Heart right ventricle (tissue), 16 donors: ENCODE results near the gene TCF4. TPM values are rescaled to one million over a fixed set of nuclear protein-coding genes. Genes with fewer than 3 reads are reported as not detected.
A peak's percentile ranks its signal among the peaks of the same experiment; 100 is the strongest.

Experiments
- ATAC-seq, 8 donors: fragments of 200-7000 bp; cut with Tn5 transposase; one replicate each; pipeline ENCODE4 v1.9.1; 2020; ENCODE audit warnings: mild to moderate bottlenecking in 8 of 8, moderate library complexity in 8 of 8, moderate number of reproducible peaks in 1 of 8
- DNase-seq, 2 donors: peaks; one replicate each; pipeline ENCODE4 v3.0.0-alpha.2; 2020
- H3K27ac ChIP-seq, 10 donors: fragments of 200-600 bp; sonication (generic) in 2 of 10; one replicate each; pipeline versions ENCODE4 v1.5.0 to v1.8.0; 2020 to 2022; ENCODE audit warnings: mild to moderate bottlenecking in 3 of 10
- H3K27me3 ChIP-seq, 7 donors: fragments of 200-600 bp; one replicate each; pipeline ENCODE4 v1.8.0; 2021 to 2022; ENCODE audit warnings: mild to moderate bottlenecking in 2 of 7
- H3K36me3 ChIP-seq, 9 donors: fragments of 200-600 bp; sonication (generic) in 1 of 9; one replicate each; pipeline versions ENCODE4 v1.5.0 to v1.8.0; 2020 to 2022; ENCODE audit warnings: mild to moderate bottlenecking in 2 of 9
- H3K4me1 ChIP-seq, 9 donors: fragments of 200-600 bp; sonication (generic) in 1 of 9; one replicate each; pipeline versions ENCODE4 v1.5.0 to v1.8.0; 2020 to 2022; ENCODE audit warnings: mild to moderate bottlenecking in 4 of 9
- H3K4me3 ChIP-seq, 10 donors: fragments of 200-600 bp; sonication (generic) in 2 of 10; one replicate each; pipeline versions ENCODE4 v1.5.0 to v1.8.0; 2020 to 2022; ENCODE audit warnings: mild to moderate bottlenecking in 7 of 10, moderate library complexity in 2 of 10
- H3K9me3 ChIP-seq, 11 donors: fragments of 200-600 bp in 10 of 11; sonication (generic) in 2 of 11; one replicate each; pipeline versions ENCODE4 v1.5.0 to v1.8.0; 2013 to 2022; ENCODE audit warnings: mild to moderate bottlenecking in 2 of 11, control low read depth in 1 of 11, moderate library complexity in 1 of 11
- CTCF ChIP-seq, 9 donors: fragments of 200-600 bp; sonication (generic) in 2 of 9; IDR thresholded peaks; one replicate each; pipeline versions ENCODE4 v1.5.0 to v1.8.0; 2021 to 2022; ENCODE audit warnings: antibody characterized with exemption in 9 of 9, mild to moderate bottlenecking in 5 of 9, moderate library complexity in 1 of 9
- WGBS, 2 donors: extraction: QIAGEN DNeasy Blood & Tissue Kit; methylation state at CpG; one replicate each; pipeline ENCODE4 v1.1.7; 2013; ENCODE audit warnings: inconsistent platforms in 1 of 2; 5-methylcytosine and 5-hydroxymethylcytosine counted together
- intact Hi-C, 10 donors: fragments of 100-400 bp; cut with DNase I; formaldehyde crosslinking; loops; one replicate each; pipeline versions ENCODE4 v1.11.1 to v1.14.2; 2022
- polyA plus RNA-seq, 2 donors: library from polyadenylated mRNA; stranded (reverse); fragments of 200-250 nt; gene quantifications; one replicate each; pipeline ENCODE4 v1.2.3, GENCODE V29; 2013
- total RNA-seq, 10 donors: library from RNA; stranded (reverse); fragmentation: NEBNext Ultra II Directional in 3 of 10; extraction: Animal tissue kit (Norgen Biotek cat#: 25700) in 3 of 10; gene quantifications; one replicate each; pipeline versions ENCODE4 v1.2.1 to v1.2.4, GENCODE V29; 2021 to 2023
- donor health status: Arrhythmogenic right ventricular cardiomyopathy.
- donor health status: ischemic (EF 13 %, LVEDD 7.1; RV severe dilation, severe dysfunction).
- donor health status: healthy with polysubstance abuse.
- donor health status: DM: no; HTN: yes; CAD: no.
- donor health status: DM: no; HTN: no; CAD: no.
- donor health status: ischemic (EF 25% LVEDD 6.9; RV normal size, moderate dysfunction).
- donor health status: ischemic (EF 25% LVEDD 5.7; RV mildly dilated, moderate dysfunction).
- donor health status: healthy.
- donor health status: DM: yes; HTN: yes; CAD: no.
- donor health status: Ischemic cardiomyopathy.
- donor health status: ischemic (EF 35%, LVEDD 5.7; RV mildly dilated, moderate dysfunction).
- donor health status: nonischemic (EF 11% LVEDD 7.7; RV severe dilation, severe dysfunction).
- donor health status: DM: yes; HTN: yes; CAD: no.
- donor health status: PGD.
- donor health status: ischemic (EF 29% LVEDD 5.4; RV normal size, mild dysfunction).
- donor health status: nonischemic (EF 23%, LVEDD 6.1; RV moderate dilation, normal function).

Gene TCF4
- total and polyA plus RNA-seq, 12 donors = 12.6 to 90.1 (median 65.5) TPM

GRCh38 chr18:55534996-55535395 is 53.0 kb downstream of the TCF4 start:
- DNase-seq (no peak), ATAC-seq (no peak)
- H3K36me3 ChIP-seq = no peaks in the 10 kb centered on the region
- no peak overlapping the region for H3K27ac ChIP-seq
- no peak for TF ChIP-seq CTCF (IDR thresholded peaks at IDR 0.05)
- peaks cover 0 to 11% (median 5%) of the 10 kb centered on the region in 11 donors for H3K9me3 ChIP-seq
- 87 to 88% methylated on average over 4 of the region's 4 CpGs for WGBS, 2 donors
- no peaks in the 10 kb centered on the region for H3K27me3 ChIP-seq
- no peak overlapping the region for H3K4me3 ChIP-seq
- intact Hi-C loops = no loop called here
- peaks cover 0 to 17% (median 3%) of the 10 kb centered on the region in 9 donors for H3K4me1 ChIP-seq

- H3K4me1 ChIP-seq = peaks cover 0 to 22% (median 7%) of the 10 kb centered on the region in 9 donors
- H3K9me3 ChIP-seq = peaks cover 0 to 7% (median 4%) of the 10 kb centered on the region in 11 donors
- no peak for TF ChIP-seq CTCF (IDR thresholded peaks at IDR 0.05)
- no peaks in the 10 kb centered on the region for H3K36me3 ChIP-seq
- no peaks in the 10 kb centered on the region for H3K27me3 ChIP-seq
- H3K4me3 ChIP-seq = no peak overlapping the region
- ATAC-seq (no peak), DNase-seq (no peak)
- H3K27ac ChIP-seq = no peak overlapping the region
- WGBS, 2 donors = 68 to 79% methylated on average over 3 of the region's 3 CpGs
- intact Hi-C loops = no loop called here
Observed at GRCh38 chr18:55534547-55534946, 53.4 kb downstream of the TCF4 start.

- 85 to 86% methylated on average over 5 of the region's 5 CpGs for WGBS, 2 donors
- no peaks in the 10 kb centered on the region for H3K27me3 ChIP-seq
- TF ChIP-seq CTCF (IDR thresholded peaks at IDR 0.05) = no peak
- H3K36me3 ChIP-seq = no peaks in the 10 kb centered on the region
- H3K4me3 ChIP-seq = no peak overlapping the region
- DNase-seq = no peak
- H3K4me1 ChIP-seq = peaks cover 0 to 49% (median 13%) of the 10 kb centered on the region in 9 donors
- intact Hi-C loops = no loop called here
- no peaks in the 10 kb centered on the region for H3K9me3 ChIP-seq
- peak overlapping the region in 1 of 10 donors; percentile 25 for H3K27ac ChIP-seq
- no peak for ATAC-seq
Observed at GRCh38 chr18:55530166-55530565, 57.8 kb downstream of the TCF4 start.

- Histone ChIP-seq H3K27me3 (no peaks in the 10 kb centered on the region), H3K4me1 (peaks cover 0 to 47% (median 13%) of the 10 kb centered on the region in 9 donors), H3K36me3 (no peaks in the 10 kb centered on the region), H3K9me3 (no peaks in the 10 kb centered on the region), H3K27ac (peak overlapping the region in 1 of 10 donors; percentile 25), H3K4me3 (no peak overlapping the region)
- DNase-seq (no peak), ATAC-seq (peak in 1 of 8 donors; percentile 24)
- intact Hi-C loops = loop anchor here in 2 of 10 donors (10.0 kb wide), 2 partner anchors 285 to 415 kb away; no protein-coding TSS in a partner anchor
- WGBS, 2 donors = 51 to 64% methylated on average over 4 of the region's 4 CpGs
- TF ChIP-seq CTCF (IDR thresholded peaks at IDR 0.05) = no peak
Observed at GRCh38 chr18:55529581-55529980, 58.4 kb downstream of the TCF4 start.
